ENCODE measurements around the gene SERPINB8.
A peak's percentile ranks its signal among the peaks of the same experiment; 100 is the strongest.

SERPINB8 gene

DNA sequence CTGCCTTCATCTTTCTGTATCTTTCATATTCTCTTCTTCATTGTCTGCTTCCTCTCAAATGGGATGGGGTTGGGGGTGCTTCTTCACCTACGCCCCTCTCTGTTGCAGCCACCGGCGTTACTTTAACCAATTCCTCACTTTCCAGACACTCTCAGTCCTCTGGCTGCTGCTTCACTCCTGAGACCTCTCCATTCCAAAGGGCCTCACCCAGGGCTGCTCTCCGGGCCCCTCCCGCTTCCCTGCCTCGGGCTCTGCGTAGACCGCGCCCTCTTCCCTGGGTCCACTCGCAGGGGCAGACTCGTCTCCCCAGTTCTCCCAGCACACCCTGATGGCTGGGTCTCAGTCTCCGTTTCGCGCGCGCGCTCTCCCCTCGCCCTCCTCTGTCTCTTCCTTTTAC lies 926 bp downstream of the SERPINB8 start:
- TF ChIP-seq CTCF (conservative IDR thresholded peaks at IDR 0.05; ENCODE audit: low read length): no peak
- H3K4me3 ChIP-seq (ENCODE audit: low read length): peak overlapping the region; percentile 89
- peak; percentile 48 for DNase-seq (ENCODE audit: low read depth)

DNA sequence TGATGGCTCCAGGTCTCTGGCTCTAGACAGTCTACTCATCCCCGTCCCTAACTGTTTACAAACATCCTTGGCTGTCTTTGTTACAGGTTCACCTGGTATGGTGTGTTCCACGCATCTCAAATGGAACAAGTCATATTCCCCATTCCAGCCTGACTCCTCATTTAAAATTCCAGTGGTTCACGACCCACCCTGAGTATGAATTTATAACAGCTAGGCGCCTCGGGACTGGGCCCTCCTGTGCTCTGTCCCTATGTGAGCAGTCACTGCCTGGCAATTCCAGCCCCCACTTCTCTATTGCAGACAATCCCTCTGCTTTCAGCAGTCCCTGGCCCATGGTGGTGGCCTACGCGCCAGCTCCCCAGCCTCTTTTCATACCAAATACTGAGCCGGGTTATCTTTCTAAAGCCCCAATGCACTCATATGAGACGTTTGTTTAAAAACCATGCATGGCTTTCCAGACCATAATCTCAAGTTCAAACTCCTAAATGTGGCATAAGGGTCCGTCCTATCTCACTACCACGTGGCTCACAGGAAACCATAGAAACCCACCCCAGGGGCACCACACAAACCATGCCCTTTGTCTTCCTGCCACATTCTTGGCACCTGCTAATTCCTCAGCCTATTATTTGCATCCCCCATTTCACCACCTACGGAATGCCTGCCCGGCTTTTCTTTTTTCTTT lies 1.6 kb downstream of the SERPINB8 start:
- H3K4me3 ChIP-seq (ENCODE audit: low read length): peak overlapping the region; percentile 89
- TF ChIP-seq CTCF (conservative IDR thresholded peaks at IDR 0.05; ENCODE audit: low read length): no peak
- no peak for DNase-seq (ENCODE audit: low read depth)

DNA sequence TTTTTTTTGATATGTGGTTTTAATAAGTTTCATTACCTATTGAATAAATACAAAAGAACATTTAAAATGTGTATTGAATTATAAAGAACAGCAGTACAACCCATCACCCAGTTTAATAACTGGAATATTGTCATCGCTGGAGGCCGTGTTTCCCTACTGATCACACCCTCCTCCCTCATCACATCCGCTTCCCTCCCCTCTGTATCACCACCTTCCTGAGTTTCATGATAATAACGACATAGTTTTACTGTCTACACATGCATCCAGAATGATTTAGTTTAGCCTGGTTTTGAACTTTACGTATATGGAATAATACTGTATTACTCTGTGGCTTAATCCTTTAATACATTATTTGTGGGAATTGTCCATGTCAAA lies 2.1 kb downstream of the SERPINB8 start:
- no peak for DNase-seq (ENCODE audit: low read depth)
- H3K4me3 ChIP-seq (ENCODE audit: low read length): no peak overlapping the region
- no peak for TF ChIP-seq CTCF (conservative IDR thresholded peaks at IDR 0.05; ENCODE audit: low read length)

- peak; percentile 52 for TF ChIP-seq CTCF (conservative IDR thresholded peaks at IDR 0.05; ENCODE audit: low read length)
- DNase-seq (ENCODE audit: low read depth): peak; percentile 52
Observed at GRCh38 chr18:63974991-63975390, 5.1 kb downstream of the SERPINB8 start.

GRCh38 chr18:63975628-63976027 lies 5.7 kb downstream of the SERPINB8 start:
- no peak for TF ChIP-seq CTCF (conservative IDR thresholded peaks at IDR 0.05; ENCODE audit: low read length)
- no peak for DNase-seq (ENCODE audit: low read depth)
- no peak overlapping the region for H3K4me3 ChIP-seq (ENCODE audit: low read length)

More at GRCh38 chr18:63974991-63975390, 5.1 kb downstream of the SERPINB8 start:
- no peak overlapping the region for H3K4me3 ChIP-seq (ENCODE audit: low read length)

DNA sequence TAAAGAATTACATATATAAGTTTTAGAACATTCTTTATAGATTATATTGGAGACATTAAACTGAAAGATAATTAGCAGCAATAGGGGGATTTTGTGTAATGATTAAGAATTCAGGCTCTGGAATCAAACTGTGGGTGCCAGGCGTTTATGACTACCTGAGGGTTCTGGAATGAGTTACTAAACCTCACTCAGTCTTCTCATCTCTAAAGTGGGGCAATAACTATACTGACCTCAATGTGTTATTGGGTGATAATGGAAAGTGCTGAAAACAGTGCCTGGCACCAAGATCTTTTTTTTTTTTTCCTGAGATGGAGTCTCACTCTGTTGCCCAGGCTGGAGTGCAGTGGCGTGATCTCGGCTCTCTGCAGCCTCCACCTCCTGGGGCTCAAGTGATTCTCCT lies 7.2 kb downstream of the SERPINB8 start:
- no peak for TF ChIP-seq CTCF (conservative IDR thresholded peaks at IDR 0.05; ENCODE audit: low read length)
- DNase-seq (ENCODE audit: low read depth): no peak
- no peak overlapping the region for H3K4me3 ChIP-seq (ENCODE audit: low read length)

DNA sequence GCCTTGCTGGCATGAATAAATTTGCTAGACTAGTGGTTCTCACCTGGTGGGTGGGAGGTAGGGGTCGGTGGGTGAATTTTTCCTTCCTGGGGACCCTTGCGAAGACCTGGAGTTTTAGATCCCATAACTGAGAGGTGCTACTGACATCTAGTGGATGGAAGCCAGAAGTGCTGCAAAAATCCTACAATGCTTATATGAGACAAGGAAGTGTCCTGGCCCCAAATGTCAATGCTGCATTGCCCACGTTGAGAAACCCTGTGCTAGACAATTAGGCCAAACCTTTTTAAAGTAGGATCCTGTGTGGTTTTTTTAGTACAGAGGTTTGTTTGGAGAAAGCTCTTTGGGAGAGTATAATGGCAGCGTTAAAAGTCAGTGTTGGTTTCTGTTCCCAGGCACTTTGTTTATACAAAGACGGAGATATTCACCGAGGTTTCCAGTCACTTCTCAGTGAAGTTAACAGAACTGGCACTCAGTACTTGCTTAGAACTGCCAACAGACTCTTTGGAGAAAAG lies 9.6 kb downstream of the SERPINB8 start:
- peak; percentile 96 for TF ChIP-seq CTCF (conservative IDR thresholded peaks at IDR 0.05; ENCODE audit: low read length)
- peak overlapping the region; percentile 51 for H3K4me3 ChIP-seq (ENCODE audit: low read length)
- peak; percentile 76 for DNase-seq (ENCODE audit: low read depth)
